ENCODE measurements around the gene KRT13.

KRT13 gene

GRCh38 chr17:41518789-41519449 lies 13.5 kb upstream of the KRT13 start, which contains the start of gene KRT15:
Gene KRT15, minus strand, starts transcription at chr17:41518890. Its CDS starts 63 bp downstream, at chr17:41518827.
- peak within 1 kb of the TSS; percentile 87 for H3K27ac ChIP-seq
- TF ChIP-seq ZFX (IDR thresholded peaks at IDR 0.05; ENCODE audit: borderline replicate concordance), result no peak
- TF ChIP-seq, protein P1, sequence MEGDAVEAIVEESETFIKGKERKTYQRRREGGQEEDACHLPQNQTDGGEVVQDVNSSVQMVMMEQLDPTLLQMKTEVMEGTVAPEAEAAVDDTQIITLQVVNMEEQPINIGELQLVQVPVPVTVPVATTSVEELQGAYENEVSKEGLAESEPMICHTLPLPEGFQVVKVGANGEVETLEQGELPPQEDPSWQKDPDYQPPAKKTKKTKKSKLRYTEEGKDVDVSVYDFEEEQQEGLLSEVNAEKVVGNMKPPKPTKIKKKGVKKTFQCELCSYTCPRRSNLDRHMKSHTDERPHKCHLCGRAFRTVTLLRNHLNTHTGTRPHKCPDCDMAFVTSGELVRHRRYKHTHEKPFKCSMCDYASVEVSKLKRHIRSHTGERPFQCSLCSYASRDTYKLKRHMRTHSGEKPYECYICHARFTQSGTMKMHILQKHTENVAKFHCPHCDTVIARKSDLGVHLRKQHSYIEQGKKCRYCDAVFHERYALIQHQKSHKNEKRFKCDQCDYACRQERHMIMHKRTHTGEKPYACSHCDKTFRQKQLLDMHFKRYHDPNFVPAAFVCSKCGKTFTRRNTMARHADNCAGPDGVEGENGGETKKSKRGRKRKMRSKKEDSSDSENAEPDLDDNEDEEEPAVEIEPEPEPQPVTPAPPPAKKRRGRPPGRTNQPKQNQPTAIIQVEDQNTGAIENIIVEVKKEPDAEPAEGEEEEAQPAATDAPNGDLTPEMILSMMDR (IDR thresholded peaks at IDR 0.05), result no peak

DNA sequence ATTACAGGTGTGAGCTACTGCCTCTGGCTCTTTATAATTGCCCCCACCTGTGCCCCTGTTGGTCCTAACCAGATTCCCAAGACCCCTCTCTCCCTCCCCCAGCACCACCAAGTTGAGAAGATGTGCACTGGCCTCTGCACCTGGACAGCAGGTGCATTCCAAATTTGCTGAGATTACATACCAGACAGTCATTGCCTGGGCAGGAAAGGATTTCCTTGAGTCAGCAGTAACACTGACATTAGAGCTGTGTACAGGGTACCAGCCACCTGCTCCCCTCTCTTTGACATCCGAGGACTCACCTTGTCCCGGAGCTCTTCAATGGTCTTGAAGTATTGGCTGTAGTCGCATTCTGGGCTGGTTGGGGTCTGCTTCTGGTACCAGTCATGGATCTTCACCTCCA lies 12.6 kb upstream of the KRT13 start:
- no peak overlapping the region for H3K27ac ChIP-seq
- TF ChIP-seq, protein P1 (IDR thresholded peaks at IDR 0.05), result no peak
- TF ChIP-seq ZFX (IDR thresholded peaks at IDR 0.05; ENCODE audit: borderline replicate concordance), result no peak

DNA sequence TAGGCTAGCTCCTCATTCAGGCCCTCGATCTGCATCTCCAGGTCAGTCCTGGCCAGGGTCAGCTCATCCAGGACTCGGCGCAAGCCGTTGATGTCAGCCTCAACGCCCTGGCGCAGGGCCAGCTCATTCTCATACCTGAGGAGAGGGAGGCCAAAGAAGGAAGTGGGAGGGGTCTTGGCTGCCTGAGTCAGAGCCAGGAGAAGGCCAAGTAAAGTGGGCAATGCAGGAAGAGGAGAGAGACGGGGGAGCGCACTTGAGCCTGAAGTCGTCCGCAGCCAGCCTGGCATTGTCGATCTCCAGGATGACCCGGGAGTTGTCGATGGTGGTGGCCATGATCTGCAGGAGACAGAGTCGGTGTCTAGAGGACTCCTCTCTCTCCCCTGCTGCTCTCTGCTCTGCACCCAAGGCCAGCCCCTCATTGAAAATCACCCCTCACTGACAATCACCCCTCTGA lies 11.4 kb upstream of the KRT13 start:
- no peak for TF ChIP-seq ZFX (IDR thresholded peaks at IDR 0.05; ENCODE audit: borderline replicate concordance)
- TF ChIP-seq, protein P1 (IDR thresholded peaks at IDR 0.05), result no peak
- H3K27ac ChIP-seq, result no peak overlapping the region

GRCh38 chr17:41516147-41516829 lies 10.9 kb upstream of the KRT13 start:
- H3K27ac ChIP-seq, result no peak overlapping the region
- no peak for TF ChIP-seq ZFX (IDR thresholded peaks at IDR 0.05; ENCODE audit: borderline replicate concordance)
- TF ChIP-seq, protein P1 (IDR thresholded peaks at IDR 0.05), result no peak

- no peak overlapping the region for H3K27ac ChIP-seq
- TF ChIP-seq ZFX (IDR thresholded peaks at IDR 0.05; ENCODE audit: borderline replicate concordance), result no peak
- TF ChIP-seq, protein P1 (IDR thresholded peaks at IDR 0.05), result no peak
These were observed 7.7 kb upstream of the KRT13 start for GRCh38 chr17:41513168-41513547.

DNA sequence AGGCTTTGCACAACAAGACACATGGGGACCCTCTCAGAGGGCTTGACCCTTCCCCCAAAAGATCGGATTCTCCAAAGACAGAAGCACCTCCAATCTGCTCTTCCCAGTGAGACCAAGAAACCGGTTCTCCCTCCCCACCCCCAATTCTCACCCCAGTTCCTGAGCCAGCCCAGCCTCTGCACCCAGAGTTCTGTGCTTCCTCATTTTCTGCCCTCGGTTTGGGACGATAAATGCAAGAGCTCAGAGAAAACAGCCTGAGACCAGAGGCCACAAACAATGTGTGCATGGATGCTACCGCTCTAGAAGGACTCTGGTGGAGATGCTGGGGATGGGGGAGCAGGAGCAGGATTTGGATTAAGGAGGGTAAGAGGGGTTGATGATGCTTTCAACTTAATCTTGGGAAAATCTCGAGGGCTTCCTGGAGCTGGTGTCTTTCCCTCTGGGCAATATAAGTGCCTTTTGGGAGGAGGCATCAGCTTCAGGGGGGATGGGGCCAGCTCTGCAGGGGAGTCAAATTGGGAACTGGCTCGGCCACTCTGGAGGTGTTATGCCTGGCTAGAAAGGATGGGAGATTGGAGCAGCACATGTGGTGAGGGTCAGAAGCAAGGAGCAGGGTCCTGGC lies 7.2 kb upstream of the KRT13 start:
- TF ChIP-seq ZFX (IDR thresholded peaks at IDR 0.05; ENCODE audit: borderline replicate concordance), result no peak
- TF ChIP-seq, protein P1 (IDR thresholded peaks at IDR 0.05), result no peak
- no peak overlapping the region for H3K27ac ChIP-seq

- no peak overlapping the region for H3K27ac ChIP-seq
- TF ChIP-seq, protein P1 (IDR thresholded peaks at IDR 0.05), result no peak
- no peak for TF ChIP-seq ZFX (IDR thresholded peaks at IDR 0.05; ENCODE audit: borderline replicate concordance)
These were observed 6.3 kb upstream of the KRT13 start for GRCh38 chr17:41511716-41512115.
